CD4-positive, alpha-beta T cell treated with Interleukin-2 at 100 ng/mL for 4 hours (primary cell): ENCODE results near the gene ATP6V0D1.

Experiments used
- DNase-seq: peaks from one replicate; pipeline ENCODE4 v3.0.0-alpha.2; 2020; ENCODE audit warnings: low spot score

ATP6V0D1 gene

GRCh38 chr16:67445441-67445912 lies 35.5 kb downstream of the ATP6V0D1 start:
- DNase-seq, result no peak

GRCh38 chr16:67445126-67445426 lies 35.9 kb downstream of the ATP6V0D1 start:
- DNase-seq, result no peak

GRCh38 chr16:67444259-67445125 lies 36.5 kb downstream of the ATP6V0D1 start:
- no peak for DNase-seq

- no peak for DNase-seq
Observed at GRCh38 chr16:67443265-67443664, 37.7 kb downstream of the ATP6V0D1 start.

GRCh38 chr16:67442581-67443255 lies 38.2 kb downstream of the ATP6V0D1 start:
- no peak for DNase-seq

- DNase-seq, result no peak
Observed at GRCh38 chr16:67441907-67442306, 39.0 kb downstream of the ATP6V0D1 start.

- DNase-seq, result no peak
Observed at GRCh38 chr16:67441271-67441753, 39.6 kb downstream of the ATP6V0D1 start.

GRCh38 chr16:67438824-67439393 lies 42.0 kb downstream of the ATP6V0D1 start:
- DNase-seq, result no peak

- no peak for DNase-seq
Observed at GRCh38 chr16:67438098-67438791, 42.7 kb downstream of the ATP6V0D1 start.

- DNase-seq, result no peak
Observed at GRCh38 chr16:67437513-67437912, 43.4 kb downstream of the ATP6V0D1 start.

GRCh38 chr16:67436640-67437193 lies 44.2 kb downstream of the ATP6V0D1 start:
- no peak for DNase-seq

GRCh38 chr16:67435758-67436164 lies 45.2 kb downstream of the ATP6V0D1 start:
- no peak for DNase-seq

- DNase-seq, result no peak
Observed at GRCh38 chr16:67433131-67433719, 47.7 kb downstream of the ATP6V0D1 start.

- DNase-seq, result no peak
Observed at GRCh38 chr16:67432506-67432890, 48.5 kb downstream of the ATP6V0D1 start.

- DNase-seq, result no peak
Observed at GRCh38 chr16:67431775-67432505, 49.0 kb downstream of the ATP6V0D1 start.

GRCh38 chr16:67430977-67431774 lies 49.8 kb downstream of the ATP6V0D1 start, which contains the start of gene HSD11B2:
Gene HSD11B2, plus strand, starts transcription at chr16:67431121. Its CDS starts 128 bp downstream, at chr16:67431249.
- no peak for DNase-seq

GRCh38 chr16:67430504-67430976 lies 50.4 kb downstream of the ATP6V0D1 start:
- no peak for DNase-seq

GRCh38 chr16:67429799-67430503 lies 51.0 kb downstream of the ATP6V0D1 start:
- DNase-seq, result no peak
